Measurements from ENCODE around the gene PMF1.

The PMF1 gene

DNA sequence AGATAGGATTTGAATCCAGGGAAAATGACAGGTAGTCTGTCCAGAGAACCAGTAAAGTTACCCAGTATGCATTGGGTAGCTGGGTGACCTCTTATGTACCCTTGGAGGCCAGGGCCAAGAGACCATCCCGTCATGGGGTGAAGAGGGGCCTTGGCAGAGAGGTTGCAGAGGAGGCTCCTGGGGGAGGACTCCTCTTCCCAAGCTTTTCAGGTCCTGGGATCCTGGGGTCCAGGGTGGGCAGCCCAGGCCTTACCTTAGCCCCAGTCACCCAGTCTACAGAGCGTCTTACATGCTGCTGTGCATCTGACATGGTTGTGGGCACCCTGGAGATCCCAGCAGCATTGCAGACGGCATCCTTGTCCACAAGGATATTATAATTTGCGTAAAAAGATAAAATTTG is 14.0 kb downstream of the PMF1 start:
- TF ChIP-seq, protein P1, sequence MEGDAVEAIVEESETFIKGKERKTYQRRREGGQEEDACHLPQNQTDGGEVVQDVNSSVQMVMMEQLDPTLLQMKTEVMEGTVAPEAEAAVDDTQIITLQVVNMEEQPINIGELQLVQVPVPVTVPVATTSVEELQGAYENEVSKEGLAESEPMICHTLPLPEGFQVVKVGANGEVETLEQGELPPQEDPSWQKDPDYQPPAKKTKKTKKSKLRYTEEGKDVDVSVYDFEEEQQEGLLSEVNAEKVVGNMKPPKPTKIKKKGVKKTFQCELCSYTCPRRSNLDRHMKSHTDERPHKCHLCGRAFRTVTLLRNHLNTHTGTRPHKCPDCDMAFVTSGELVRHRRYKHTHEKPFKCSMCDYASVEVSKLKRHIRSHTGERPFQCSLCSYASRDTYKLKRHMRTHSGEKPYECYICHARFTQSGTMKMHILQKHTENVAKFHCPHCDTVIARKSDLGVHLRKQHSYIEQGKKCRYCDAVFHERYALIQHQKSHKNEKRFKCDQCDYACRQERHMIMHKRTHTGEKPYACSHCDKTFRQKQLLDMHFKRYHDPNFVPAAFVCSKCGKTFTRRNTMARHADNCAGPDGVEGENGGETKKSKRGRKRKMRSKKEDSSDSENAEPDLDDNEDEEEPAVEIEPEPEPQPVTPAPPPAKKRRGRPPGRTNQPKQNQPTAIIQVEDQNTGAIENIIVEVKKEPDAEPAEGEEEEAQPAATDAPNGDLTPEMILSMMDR (IDR thresholded peaks at IDR 0.05; ENCODE audit: low read depth, low read length), result no peak
- H3K4me3 ChIP-seq (ENCODE audit: low read depth, low read length), result no peak overlapping the region
- no peak for DNase-seq (ENCODE audit: low read depth, low spot score)
- in situ Hi-C loops (cut with HindIII; ENCODE audit: low sequenced_read_pairs), result no loop called here

DNA sequence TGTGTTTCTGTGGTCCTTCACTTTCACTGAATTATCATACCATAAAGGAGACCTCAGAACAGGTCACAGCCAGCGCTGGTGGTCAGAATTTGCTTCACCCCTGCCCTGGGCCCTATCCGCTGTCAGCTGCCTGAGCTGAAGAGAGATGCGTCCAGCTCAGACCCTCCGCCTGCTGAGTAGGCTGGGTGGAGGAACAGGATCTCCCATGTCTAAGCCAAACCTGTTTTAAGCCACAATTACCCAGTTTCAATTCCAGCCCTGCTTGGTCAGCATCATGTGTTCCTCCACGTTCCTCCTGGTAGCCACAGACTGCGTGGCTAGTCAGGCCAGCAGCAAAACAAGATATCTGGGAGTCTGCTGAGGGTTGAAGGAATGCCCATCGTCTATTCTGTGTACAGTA is 15.7 kb downstream of the PMF1 start:
- no peak overlapping the region for H3K4me3 ChIP-seq (ENCODE audit: low read depth, low read length)
- TF ChIP-seq, protein P1 (IDR thresholded peaks at IDR 0.05; ENCODE audit: low read depth, low read length), result no peak
- no peak for DNase-seq (ENCODE audit: low read depth, low spot score)
- in situ Hi-C loops (cut with HindIII; ENCODE audit: low sequenced_read_pairs), result no loop called here

DNA sequence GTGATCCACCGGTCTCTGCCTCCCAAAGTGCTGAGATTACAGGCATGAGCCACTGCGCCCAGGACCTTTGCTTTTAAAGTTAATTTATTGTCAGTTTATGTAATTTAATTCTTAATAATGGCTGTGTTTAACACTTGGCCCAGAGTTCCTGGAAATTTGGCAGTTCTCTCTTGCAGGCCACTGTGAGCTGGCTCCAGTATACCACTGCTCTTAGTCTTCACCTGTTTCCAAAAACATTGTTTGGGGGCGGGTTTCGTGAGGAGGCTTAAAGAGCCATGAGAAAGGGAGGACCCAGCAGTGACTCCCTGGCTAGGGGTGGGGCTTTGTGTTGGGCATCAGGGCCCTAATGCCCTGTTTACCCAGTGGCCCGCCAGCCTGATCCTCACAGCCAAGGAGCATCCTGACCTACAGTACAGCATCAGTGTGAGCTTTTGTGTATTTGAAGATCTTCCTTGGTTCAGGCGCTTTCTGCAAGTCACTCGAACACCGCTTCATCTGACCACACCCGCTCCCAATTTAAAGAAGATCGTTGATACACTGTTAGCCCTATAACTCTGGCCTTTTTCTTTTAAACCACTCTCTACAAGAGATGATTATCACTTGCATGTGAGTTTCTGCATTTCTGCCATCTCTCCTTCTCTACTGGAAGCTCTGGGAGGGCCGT is 17.1 kb downstream of the PMF1 start:
- in situ Hi-C loops (cut with HindIII; ENCODE audit: low sequenced_read_pairs), result no loop called here
- DNase-seq (ENCODE audit: low read depth, low spot score), result no peak
- TF ChIP-seq, protein P1 (IDR thresholded peaks at IDR 0.05; ENCODE audit: low read depth, low read length), result no peak
- H3K4me3 ChIP-seq (ENCODE audit: low read depth, low read length), result no peak overlapping the region

DNA sequence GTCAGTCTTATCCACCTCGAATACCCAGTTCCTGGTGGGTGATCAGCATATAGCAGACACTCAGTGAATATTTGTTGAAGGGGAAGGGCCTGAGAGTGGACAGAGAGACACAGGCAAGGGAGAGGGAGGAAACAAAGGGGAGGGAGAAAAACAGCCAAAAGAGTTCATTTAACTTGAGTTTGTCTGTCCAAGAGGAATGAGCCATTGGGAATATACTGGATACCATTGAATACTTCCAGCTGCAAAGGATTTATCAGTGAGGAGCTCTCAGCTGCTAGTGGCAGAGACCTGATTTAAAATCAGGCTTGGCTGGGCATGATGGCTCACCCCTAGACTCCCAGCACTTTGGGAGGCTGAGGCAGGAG is 17.6 kb downstream of the PMF1 start:
- no peak for DNase-seq (ENCODE audit: low read depth, low spot score)
- in situ Hi-C loops (cut with HindIII; ENCODE audit: low sequenced_read_pairs), result no loop called here
- TF ChIP-seq, protein P1 (IDR thresholded peaks at IDR 0.05; ENCODE audit: low read depth, low read length), result no peak
- H3K4me3 ChIP-seq (ENCODE audit: low read depth, low read length), result no peak overlapping the region

DNA sequence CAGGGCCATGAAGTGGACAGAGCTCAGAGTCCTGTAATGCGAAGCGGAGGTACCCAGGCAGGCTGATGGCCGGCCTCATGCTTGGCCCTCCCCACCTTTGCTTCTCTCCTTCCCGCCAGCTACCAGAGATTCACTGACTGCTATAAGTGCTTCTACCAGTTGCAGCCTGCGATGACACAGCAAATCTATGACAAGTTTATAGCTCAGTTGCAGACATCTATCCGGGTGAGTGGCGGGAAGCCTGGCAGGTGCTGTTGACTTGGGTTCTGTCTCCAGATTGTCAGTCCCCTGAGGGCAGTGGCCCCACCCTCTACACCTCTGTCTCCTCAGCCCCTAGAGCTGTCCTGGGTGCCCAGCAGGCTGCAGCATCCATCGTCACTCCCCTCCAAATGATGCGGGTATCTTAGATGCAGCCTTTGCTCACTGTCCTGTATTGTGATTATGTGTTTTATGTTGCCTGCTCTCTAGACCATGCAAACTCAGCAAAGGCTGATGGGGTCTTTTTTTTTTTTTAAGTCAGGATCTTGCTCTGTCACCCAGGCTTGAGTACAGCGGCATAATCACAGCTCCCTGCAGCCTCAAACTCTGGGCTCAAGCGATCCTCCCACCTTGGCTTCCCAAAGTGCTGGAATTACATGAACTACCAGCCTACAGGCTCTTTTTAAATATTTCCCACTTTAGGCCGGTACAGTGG is 19.5 kb downstream of the PMF1 start:
- H3K4me3 ChIP-seq (ENCODE audit: low read depth, low read length), result no peak overlapping the region
- TF ChIP-seq, protein P1 (IDR thresholded peaks at IDR 0.05; ENCODE audit: low read depth, low read length), result no peak
- in situ Hi-C loops (cut with HindIII; ENCODE audit: low sequenced_read_pairs), result no loop called here
- no peak for DNase-seq (ENCODE audit: low read depth, low spot score)

DNA sequence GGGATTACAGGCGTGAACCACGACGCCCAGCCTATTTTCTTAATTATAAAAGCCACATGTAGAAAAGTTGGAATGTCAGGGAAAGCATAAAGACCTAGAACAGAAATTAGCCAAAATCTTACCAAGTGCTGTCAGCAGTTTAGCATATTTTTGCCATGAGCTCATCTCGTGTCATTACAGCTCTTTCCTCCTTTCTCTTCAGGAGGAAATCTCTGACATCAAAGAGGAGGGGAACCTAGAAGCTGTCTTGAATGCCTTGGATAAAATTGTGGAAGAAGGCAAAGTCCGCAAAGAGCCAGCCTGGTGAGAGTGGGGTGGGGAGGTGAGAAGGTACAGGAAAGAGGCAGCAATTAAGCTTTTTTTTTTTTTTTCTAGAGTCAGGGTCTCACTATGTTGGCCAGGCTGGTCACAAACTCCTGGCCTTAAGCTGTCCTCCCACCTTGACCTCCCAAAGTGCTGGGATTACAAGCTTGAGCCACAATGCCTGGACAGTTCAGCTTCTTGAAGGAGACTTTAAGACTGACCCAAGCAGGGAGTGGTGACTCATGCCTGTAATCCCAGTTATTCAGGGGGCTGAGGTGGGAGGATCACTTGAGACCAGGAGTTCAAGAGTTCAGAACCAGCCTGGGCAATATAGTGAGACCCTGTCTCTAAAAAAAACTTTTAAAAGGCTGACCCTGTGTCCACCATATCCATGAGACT is 20.8 kb downstream of the PMF1 start:
- no peak overlapping the region for H3K4me3 ChIP-seq (ENCODE audit: low read depth, low read length)
- TF ChIP-seq, protein P1 (IDR thresholded peaks at IDR 0.05; ENCODE audit: low read depth, low read length), result no peak
- in situ Hi-C loops (cut with HindIII; ENCODE audit: low sequenced_read_pairs), result no loop called here
- peak; percentile 79 for DNase-seq (ENCODE audit: low read depth, low spot score)

Data from astrocyte of the spinal cord (primary cell).